ENCODE data around the gene TTLL8.

Gene TTLL8

GRCh38 chr22:50022171-50022819, 35.8 kb downstream of the TTLL8 start:
- no peak for DNase-seq (ENCODE audit: low read depth in 1 of 2, low spot score in 1 of 2)

- DNase-seq (ENCODE audit: low read depth in 1 of 2, low spot score in 1 of 2) = no peak
Measured at GRCh38 chr22:50020606-50021005, 37.5 kb downstream of the TTLL8 start.

GRCh38 chr22:50019316-50019715, 38.8 kb downstream of the TTLL8 start:
- no peak for DNase-seq (ENCODE audit: low read depth in 1 of 2, low spot score in 1 of 2)

- no peak for DNase-seq (ENCODE audit: low read depth in 1 of 2, low spot score in 1 of 2)
Measured at GRCh38 chr22:50018608-50019285, 39.4 kb downstream of the TTLL8 start.

GRCh38 chr22:50017701-50018224, 40.3 kb downstream of the TTLL8 start:
- no peak for DNase-seq (ENCODE audit: low read depth in 1 of 2, low spot score in 1 of 2)

- peak in 1 of 2 donors; percentile 65 for DNase-seq (ENCODE audit: low read depth in 1 of 2, low spot score in 1 of 2)
Measured at GRCh38 chr22:50016988-50017700, 41.0 kb downstream of the TTLL8 start.

GRCh38 chr22:50016308-50016987, 41.6 kb downstream of the TTLL8 start:
- DNase-seq (ENCODE audit: low read depth in 1 of 2, low spot score in 1 of 2) = no peak

GRCh38 chr22:50015451-50016307, 42.4 kb downstream of the TTLL8 start:
- DNase-seq (ENCODE audit: low read depth in 1 of 2, low spot score in 1 of 2) = no peak

GRCh38 chr22:50014655-50015401, 43.3 kb downstream of the TTLL8 start:
- no peak for DNase-seq (ENCODE audit: low read depth in 1 of 2, low spot score in 1 of 2)

- DNase-seq (ENCODE audit: low read depth in 1 of 2, low spot score in 1 of 2) = no peak
Measured at GRCh38 chr22:50014053-50014501, 44.0 kb downstream of the TTLL8 start.

- DNase-seq (ENCODE audit: low read depth in 1 of 2, low spot score in 1 of 2) = no peak
Measured at GRCh38 chr22:50012211-50013181, 45.6 kb downstream of the TTLL8 start, which contains the start of gene IL17REL. IL17REL (minus strand) TSS chr22:50012765; CDS start chr22:50012646, 119 bp downstream.

GRCh38 chr22:50011447-50012210, 46.5 kb downstream of the TTLL8 start:
- no peak for DNase-seq (ENCODE audit: low read depth in 1 of 2, low spot score in 1 of 2)

- peak in 1 of 2 donors; percentile 62 for DNase-seq (ENCODE audit: low read depth in 1 of 2, low spot score in 1 of 2)
Measured at GRCh38 chr22:50010676-50011446, 47.2 kb downstream of the TTLL8 start.

- no peak for DNase-seq (ENCODE audit: low read depth in 1 of 2, low spot score in 1 of 2)
Measured at GRCh38 chr22:50009765-50010675, 48.1 kb downstream of the TTLL8 start.

- DNase-seq (ENCODE audit: low read depth in 1 of 2, low spot score in 1 of 2) = no peak
Measured at GRCh38 chr22:50009251-50009650, 48.8 kb downstream of the TTLL8 start.
